Fibroblast of lung (primary cell): Measurements from ENCODE around the gene UQCRH. TPM values are rescaled to one million over a fixed set of nuclear protein-coding genes. Genes with fewer than 3 reads are reported as not detected.

ENCODE experiments used
- DNase-seq, 2 donors: peaks; one replicate each; pipeline versions ENCODE4 v3.0.0 to v3.0.0-alpha.2; 2010; ENCODE audit warnings: low read depth in 2 of 2
- H2AFZ ChIP-seq: 2 replicates; pipeline ENCODE4 v1.5.1; 2012; ENCODE audit warnings: low read length, control low read depth, inconsistent platforms
- H3K27ac ChIP-seq: 2 replicates; pipeline ENCODE4 v1.5.1; 2011; ENCODE audit warnings: low read length, control low read depth; ENCODE audit not compliant: insufficient read depth
- H3K27me3 ChIP-seq: 2 replicates; pipeline ENCODE4 v1.5.1; 2011; ENCODE audit warnings: mild to moderate bottlenecking, low read length; ENCODE audit not compliant: control insufficient read depth, insufficient read depth
- H3K36me3 ChIP-seq: 2 replicates; pipeline ENCODE4 v1.5.1; 2011; ENCODE audit warnings: low read length; ENCODE audit not compliant: control insufficient read depth, insufficient read depth
- H3K4me1 ChIP-seq: 2 replicates; pipeline ENCODE4 v1.5.1; 2011; ENCODE audit warnings: low read length; ENCODE audit not compliant: control insufficient read depth, insufficient read depth; ENCODE audit errors: extremely low read depth
- H3K4me2 ChIP-seq: 2 replicates; pipeline ENCODE4 v1.5.1; 2011; ENCODE audit warnings: low read length, control low read depth; ENCODE audit not compliant: insufficient read depth; ENCODE audit errors: extremely low read depth
- H3K4me3 ChIP-seq, 4 experiments: fragments of 200-600 bp in 1 of 4; sonication (generic) in 1 of 4; replicated peaks in 1 of 4; 2 replicates each; pipeline ENCODE4 v1.5.1; 2011 to 2016; ENCODE audit warnings: low read length in 4 of 4, low read depth in 3 of 4, mild to moderate bottlenecking in 3 of 4, control low read depth in 2 of 4, inconsistent platforms in 1 of 4, mixed read lengths in 1 of 4; ENCODE audit not compliant: insufficient read depth in 1 of 4; ENCODE audit errors: control extremely low read depth in 1 of 4
- H3K79me2 ChIP-seq: 2 replicates; pipeline ENCODE4 v1.5.1; 2012; ENCODE audit warnings: mild to moderate bottlenecking, low read length, inconsistent platforms; ENCODE audit not compliant: control insufficient read depth, insufficient read depth
- H3K9ac ChIP-seq: 2 replicates; pipeline ENCODE4 v1.5.1; 2011; ENCODE audit warnings: mild to moderate bottlenecking, low read length, control low read depth; ENCODE audit not compliant: insufficient read depth
- H3K9me3 ChIP-seq: 2 replicates; pipeline ENCODE4 v1.5.1; 2012; ENCODE audit warnings: low read depth, low read length; ENCODE audit not compliant: control insufficient read depth, insufficient read depth
- H4K20me1 ChIP-seq: 2 replicates; pipeline ENCODE4 v1.5.1; 2011; ENCODE audit warnings: low read length; ENCODE audit not compliant: control insufficient read depth, insufficient read depth; ENCODE audit errors: extremely low read depth
- CTCF ChIP-seq, 2 donors: IDR thresholded peaks in 1 of 2; conservative IDR thresholded peaks in 1 of 2; 1 replicate in 1 of 2; 2 replicates in 1 of 2; pipeline ENCODE4 v1.5.1; 2011 to 2012; ENCODE audit warnings: low read length in 2 of 2, control low read depth in 1 of 2, inconsistent platforms in 1 of 2, low read depth in 1 of 2, mild to moderate bottlenecking in 1 of 2
- EZH2 ChIP-seq: IDR thresholded peaks from 2 replicates; pipeline ENCODE4 v1.5.1; 2012; ENCODE audit warnings: low read length, control low read depth, mild to moderate bottlenecking; ENCODE audit errors: missing control alignments
- polyA plus RNA-seq, 2 donors: library from polyadenylated mRNA; depleted of rRNA in 1 of 2; stranded (reverse) in 1 of 2; unstranded in 1 of 2; fragments of >200 nt; gene quantifications; 2 replicates each; pipeline ENCODE4 v1.2.1, GENCODE V29; 2011 to 2012; ENCODE audit warnings: missing spikeins in 1 of 2
- total RNA-seq: library from RNA; depleted of rRNA; stranded (reverse); fragments of >200 nt; gene quantifications from 2 replicates; pipeline ENCODE4 v1.2.1, GENCODE V29; 2014

Gene UQCRH
- total and polyA plus RNA-seq, 2 donors (not counting 1 experiment from before 2014, with no cell fraction given), result 447 to 514 TPM

DNA sequence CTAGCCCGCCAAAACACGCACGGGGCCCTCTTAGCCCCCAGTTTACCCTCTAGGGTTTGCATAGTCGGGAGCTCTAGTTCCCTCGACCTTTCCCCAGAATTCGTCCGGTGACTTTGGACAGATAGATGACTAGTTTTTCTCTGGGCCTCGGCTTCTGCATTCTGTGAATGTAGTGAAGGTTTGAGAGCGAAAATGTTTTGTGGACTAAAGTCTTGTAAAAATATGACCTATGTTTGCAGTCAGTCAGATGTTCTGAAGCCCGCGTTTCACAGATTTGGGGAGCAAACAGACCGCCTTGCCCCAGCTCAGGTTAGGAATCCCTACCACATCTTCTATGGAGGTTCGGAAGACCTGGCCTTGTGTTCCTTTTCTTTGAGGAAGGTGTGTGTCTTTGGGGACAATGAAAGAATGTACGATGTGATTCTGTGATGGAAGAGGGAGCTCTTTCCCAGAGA is 401 bp downstream of the UQCRH start:
- Histone ChIP-seq H3K4me3 (peak overlapping the region; percentile 73 to 98 (median 78)), H3K79me2 (peaks cover 93% of the 10 kb centered on the region), H4K20me1 (no peaks in the 10 kb centered on the region), H3K4me1 (peaks cover 9% of the 10 kb centered on the region), H3K9ac (peak overlapping the region; percentile 97), H2AFZ (peak overlapping the region; percentile 77), H3K27ac (peak overlapping the region; percentile 97), H3K4me2 (peak overlapping the region; percentile 67), H3K27me3 (no peaks in the 10 kb centered on the region), H3K9me3 (no peaks in the 10 kb centered on the region), H3K36me3 (no peaks in the 10 kb centered on the region)
- DNase-seq, result no peak
- no peak for TF ChIP-seq EZH2
- no peak for TF ChIP-seq CTCF (conservative IDR thresholded peaks at IDR 0.05 in 1 of 2, IDR thresholded peaks at IDR 0.05 in 1 of 2; ENCODE audit: low read depth in 1 of 2, low read length in 2 of 2)

- H3K36me3 ChIP-seq, result peaks cover 2% of the 10 kb centered on the region
- no peak overlapping the region for H3K9ac ChIP-seq
- TF ChIP-seq CTCF (conservative IDR thresholded peaks at IDR 0.05 in 1 of 2, IDR thresholded peaks at IDR 0.05 in 1 of 2; ENCODE audit: low read depth in 1 of 2, low read length in 2 of 2), result no peak
- no peaks in the 10 kb centered on the region for H4K20me1 ChIP-seq
- no peak overlapping the region for H3K4me3 ChIP-seq
- no peak overlapping the region for H2AFZ ChIP-seq
- DNase-seq, result no peak
- H3K4me1 ChIP-seq, result no peaks in the 10 kb centered on the region
- no peak overlapping the region for H3K4me2 ChIP-seq
- H3K27me3 ChIP-seq, result no peaks in the 10 kb centered on the region
- peaks cover 80% of the 10 kb centered on the region for H3K79me2 ChIP-seq
- H3K27ac ChIP-seq, result no peak overlapping the region
- H3K9me3 ChIP-seq, result no peaks in the 10 kb centered on the region
Measured at GRCh38 chr1:46306159-46306530, 2.6 kb downstream of the UQCRH start.

DNA sequence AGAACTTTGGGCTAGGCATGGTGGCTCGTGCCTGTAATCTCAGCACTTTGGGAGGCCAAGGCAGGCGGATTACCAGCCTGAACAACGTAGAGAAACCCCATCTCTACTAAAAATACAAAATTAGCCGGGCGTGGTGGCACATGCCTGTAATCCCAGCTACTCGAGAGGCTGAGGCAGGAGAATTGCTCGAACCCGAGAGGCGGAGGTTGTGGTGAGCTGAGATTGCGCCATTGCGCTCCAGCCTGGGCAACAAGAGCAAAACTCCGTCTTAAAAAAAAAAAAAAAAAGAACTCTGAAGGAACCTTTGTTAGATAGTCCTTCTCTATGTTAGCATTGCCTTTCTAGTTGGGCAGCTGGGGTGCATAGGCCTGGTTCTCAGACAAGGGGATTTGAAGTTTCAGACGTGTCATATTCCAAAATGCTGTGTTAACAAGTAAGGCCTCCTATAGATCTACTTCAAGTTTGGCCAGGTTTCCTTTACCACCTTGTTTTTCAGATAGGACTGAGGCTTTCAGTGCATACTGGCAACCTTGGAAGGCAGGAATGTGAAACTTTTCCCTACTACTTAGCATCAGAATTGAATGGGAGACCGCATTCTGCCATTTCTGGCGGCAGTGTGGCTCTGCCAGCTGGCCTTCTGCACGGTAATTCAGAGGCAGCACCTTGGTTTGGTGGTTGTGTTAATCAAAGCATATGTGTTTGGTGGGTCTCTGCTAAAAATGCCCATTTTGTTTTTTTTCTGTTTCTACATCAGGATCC is 6.1 kb downstream of the UQCRH start:
- H3K4me3 ChIP-seq, result no peak overlapping the region
- no peaks in the 10 kb centered on the region for H3K9me3 ChIP-seq
- H3K9ac ChIP-seq, result no peak overlapping the region
- no peak overlapping the region for H2AFZ ChIP-seq
- peaks cover 52% of the 10 kb centered on the region for H3K79me2 ChIP-seq
- peaks cover 4% of the 10 kb centered on the region for H3K36me3 ChIP-seq
- H3K4me2 ChIP-seq, result no peak overlapping the region
- TF ChIP-seq CTCF (conservative IDR thresholded peaks at IDR 0.05 in 1 of 2, IDR thresholded peaks at IDR 0.05 in 1 of 2; ENCODE audit: low read depth in 1 of 2, low read length in 2 of 2), result no peak
- no peak for TF ChIP-seq EZH2
- no peak for DNase-seq
- H3K27me3 ChIP-seq, result no peaks in the 10 kb centered on the region
- no peaks in the 10 kb centered on the region for H4K20me1 ChIP-seq
- no peaks in the 10 kb centered on the region for H3K4me1 ChIP-seq
- no peak overlapping the region for H3K27ac ChIP-seq
